Testis (tissue), 3 donors: ENCODE measurements around the gene PRKCA. TPM values are rescaled to one million over a fixed set of nuclear protein-coding genes. Genes with fewer than 3 reads are reported as not detected.

Experiments
- DNase-seq: peaks from one replicate; pipeline ENCODE4 v3.0.0-alpha.2; 2019
- H3K27ac ChIP-seq, 2 donors: fragments of 200-600 bp; sonication (generic); one replicate each; pipeline ENCODE4 v1.5.1; 2019
- H3K27me3 ChIP-seq: fragments of 200-600 bp; sonication (generic); one replicate; pipeline ENCODE4 v1.5.1; 2019
- H3K36me3 ChIP-seq: fragments of 200-600 bp; sonication (generic); one replicate; pipeline ENCODE4 v1.5.1; 2017; ENCODE audit warnings: low read depth; ENCODE audit errors: missing control alignments
- H3K4me1 ChIP-seq: fragments of 200-600 bp; sonication (generic); one replicate; pipeline ENCODE4 v1.5.1; 2019
- H3K4me3 ChIP-seq, 2 donors: fragments of 200-600 bp; sonication (generic); one replicate each; pipeline ENCODE4 v1.5.1; 2017 to 2019
- H3K9me3 ChIP-seq: fragments of 200-600 bp; sonication (generic); one replicate; pipeline ENCODE4 v1.5.1; 2017
- POLR2A ChIP-seq: fragments of 450-650 bp; IDR thresholded peaks from one replicate; pipeline ENCODE4 v1.6.1; 2017; ENCODE audit warnings: antibody characterized with exemption, mild to moderate bottlenecking, moderate library complexity
- WGBS, 2 donors: methylation state at CpG; one replicate each; pipeline ENCODE4 v1.1.5; 2018; 5-methylcytosine and 5-hydroxymethylcytosine counted together
- intact Hi-C: fragments of 100-400 bp; cut with DNase I; formaldehyde crosslinking; loops from one replicate; pipeline ENCODE4 v1.15.1; 2023; ENCODE audit warnings: low total_unique reads
- polyA plus RNA-seq: library from polyadenylated mRNA; stranded (reverse); fragments of 350-450 nt; fragmentation: Illumina TruSeq; extraction: RNeasy Lipid Tissue Mini Kit (QIAGEN cat#74804); gene quantifications from one replicate; pipeline ENCODE4 v1.2.3, GENCODE V29; 2014; ENCODE audit warnings: low read depth, low replicate concordance; ENCODE audit not compliant: insufficient read depth
- total RNA-seq, 2 donors: library from RNA; depleted of rRNA; stranded (reverse); fragments of >200 nt; gene quantifications; one replicate each; pipeline ENCODE4 v1.2.3, GENCODE V29; 2016
- TF ChIP-seq, protein P1 (sequence below), 3 experiments: fragments of 450-650 bp in 2 of 3; fragments of 200-600 bp in 1 of 3; sonication (generic) in 1 of 3; IDR thresholded peaks; one replicate each; pipeline ENCODE4 v1.5.1; 2016 to 2019; ENCODE audit warnings: antibody characterized with exemption in 3 of 3, mild to moderate bottlenecking in 2 of 3, moderate library complexity in 1 of 3

Gene PRKCA
- total and polyA plus RNA-seq, 3 donors from 2014 or later, result 6.8 to 22.9 (median 15.4) TPM

DNA sequence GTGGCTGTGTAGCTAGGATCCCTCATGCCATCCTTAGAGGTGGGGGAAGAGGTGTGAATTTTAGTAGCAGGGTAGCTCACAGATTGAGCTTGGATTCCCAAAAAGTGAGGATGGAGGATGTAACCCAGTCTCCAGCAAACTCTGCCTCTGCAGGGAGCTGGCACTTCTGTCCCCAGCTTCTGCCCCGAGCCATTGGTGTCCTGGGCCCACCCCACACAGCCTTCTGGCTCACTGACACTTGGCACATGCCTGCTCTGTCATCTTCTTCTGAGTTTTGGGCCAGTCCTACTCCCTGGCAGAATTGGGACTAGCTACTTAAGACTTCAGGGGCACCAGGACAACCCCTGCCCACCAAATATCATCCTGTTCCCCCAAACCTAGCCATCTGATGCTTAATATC is 534.8 kb downstream of the PRKCA start:
- H3K27me3 ChIP-seq, result no peaks in the 10 kb centered on the region
- TF ChIP-seq POLR2A, result no peak
- TF ChIP-seq, protein P1, sequence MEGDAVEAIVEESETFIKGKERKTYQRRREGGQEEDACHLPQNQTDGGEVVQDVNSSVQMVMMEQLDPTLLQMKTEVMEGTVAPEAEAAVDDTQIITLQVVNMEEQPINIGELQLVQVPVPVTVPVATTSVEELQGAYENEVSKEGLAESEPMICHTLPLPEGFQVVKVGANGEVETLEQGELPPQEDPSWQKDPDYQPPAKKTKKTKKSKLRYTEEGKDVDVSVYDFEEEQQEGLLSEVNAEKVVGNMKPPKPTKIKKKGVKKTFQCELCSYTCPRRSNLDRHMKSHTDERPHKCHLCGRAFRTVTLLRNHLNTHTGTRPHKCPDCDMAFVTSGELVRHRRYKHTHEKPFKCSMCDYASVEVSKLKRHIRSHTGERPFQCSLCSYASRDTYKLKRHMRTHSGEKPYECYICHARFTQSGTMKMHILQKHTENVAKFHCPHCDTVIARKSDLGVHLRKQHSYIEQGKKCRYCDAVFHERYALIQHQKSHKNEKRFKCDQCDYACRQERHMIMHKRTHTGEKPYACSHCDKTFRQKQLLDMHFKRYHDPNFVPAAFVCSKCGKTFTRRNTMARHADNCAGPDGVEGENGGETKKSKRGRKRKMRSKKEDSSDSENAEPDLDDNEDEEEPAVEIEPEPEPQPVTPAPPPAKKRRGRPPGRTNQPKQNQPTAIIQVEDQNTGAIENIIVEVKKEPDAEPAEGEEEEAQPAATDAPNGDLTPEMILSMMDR (IDR thresholded peaks at IDR 0.05), result no peak
- 88 to 94% methylated on average over 1 of the region's 1 CpG for WGBS, 2 donors
- H3K9me3 ChIP-seq, result no peaks in the 10 kb centered on the region
- H3K4me3 ChIP-seq, result no peak overlapping the region
- intact Hi-C loops, result no loop called here
- DNase-seq, result no peak
- H3K4me1 ChIP-seq, result no peaks in the 10 kb centered on the region
- no peak overlapping the region for H3K27ac ChIP-seq
- no peaks in the 10 kb centered on the region for H3K36me3 ChIP-seq

DNA sequence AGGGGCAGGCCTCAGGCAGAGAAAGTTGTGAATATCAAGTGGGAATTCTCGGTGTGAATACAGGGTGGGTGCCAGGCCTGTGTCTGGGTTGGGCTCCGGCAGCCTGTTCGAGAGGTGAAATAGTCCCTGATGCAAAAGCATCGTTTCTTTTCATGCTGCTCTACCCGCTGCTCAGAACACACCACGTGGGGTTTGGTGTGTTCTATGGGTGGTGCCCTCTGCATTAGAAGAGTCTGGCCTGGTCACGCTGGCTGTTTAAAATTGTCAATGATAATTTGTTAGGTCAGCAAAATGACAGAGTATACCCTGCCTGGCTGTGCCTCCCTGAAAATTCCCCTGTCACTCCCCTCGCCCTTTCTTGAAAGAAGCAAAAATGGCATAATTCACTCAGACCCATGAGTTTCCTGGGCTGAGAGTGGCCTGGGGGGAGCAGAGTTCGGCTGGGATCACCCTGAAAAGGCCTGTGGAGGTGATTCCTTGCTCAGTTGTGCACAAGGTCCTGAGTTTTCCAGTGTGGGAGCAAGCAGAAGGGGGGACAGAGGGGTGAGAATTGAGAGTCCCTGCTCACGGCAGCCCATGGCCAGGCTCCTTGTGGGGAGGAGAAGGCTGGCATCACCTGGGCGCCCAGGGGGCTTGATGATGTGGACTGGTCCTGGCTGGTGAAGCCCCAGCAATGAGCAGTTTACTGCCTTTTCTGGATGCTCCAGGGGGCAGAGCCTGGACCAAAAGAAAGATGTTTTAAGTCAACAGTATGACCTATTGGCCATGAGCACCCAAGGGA is 535.7 kb downstream of the PRKCA start:
- H3K4me3 ChIP-seq, result no peak overlapping the region
- no peaks in the 10 kb centered on the region for H3K4me1 ChIP-seq
- no peaks in the 10 kb centered on the region for H3K9me3 ChIP-seq
- intact Hi-C loops, result no loop called here
- 82 to 84% methylated on average over 11 of the region's 11 CpGs for WGBS, 2 donors
- no peak for TF ChIP-seq POLR2A
- TF ChIP-seq, protein P1 (IDR thresholded peaks at IDR 0.05), result no peak
- no peaks in the 10 kb centered on the region for H3K27me3 ChIP-seq
- no peaks in the 10 kb centered on the region for H3K36me3 ChIP-seq
- no peak overlapping the region for H3K27ac ChIP-seq
- DNase-seq, result no peak

DNA sequence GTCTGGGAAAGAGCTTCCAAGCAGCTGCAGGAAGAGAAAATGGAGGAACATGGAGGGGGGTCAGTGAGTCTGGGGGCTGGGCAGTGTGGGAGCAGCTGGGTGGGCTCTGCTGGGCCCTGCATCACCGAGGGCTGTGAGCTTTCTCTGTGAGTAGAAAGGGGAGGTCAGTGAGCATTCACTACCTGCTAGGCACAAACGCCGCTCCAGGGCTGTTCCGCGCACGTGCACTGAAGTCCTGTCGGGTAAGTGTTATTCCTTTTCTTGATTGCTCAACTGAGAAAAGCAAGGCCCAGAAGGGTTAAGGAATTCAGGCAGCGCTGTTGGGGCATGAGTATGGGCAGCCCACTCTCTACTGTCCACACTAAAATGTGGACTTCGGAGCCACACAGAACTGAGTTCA is 537.2 kb downstream of the PRKCA start:
- no peaks in the 10 kb centered on the region for H3K27me3 ChIP-seq
- H3K27ac ChIP-seq, result no peak overlapping the region
- H3K36me3 ChIP-seq, result no peaks in the 10 kb centered on the region
- no peak for DNase-seq
- H3K9me3 ChIP-seq, result no peaks in the 10 kb centered on the region
- H3K4me3 ChIP-seq, result no peak overlapping the region
- TF ChIP-seq, protein P1 (IDR thresholded peaks at IDR 0.05), result no peak
- TF ChIP-seq POLR2A, result no peak
- 82 to 88% methylated on average over 9 of the region's 9 CpGs for WGBS, 2 donors
- intact Hi-C loops, result no loop called here
- no peaks in the 10 kb centered on the region for H3K4me1 ChIP-seq

DNA sequence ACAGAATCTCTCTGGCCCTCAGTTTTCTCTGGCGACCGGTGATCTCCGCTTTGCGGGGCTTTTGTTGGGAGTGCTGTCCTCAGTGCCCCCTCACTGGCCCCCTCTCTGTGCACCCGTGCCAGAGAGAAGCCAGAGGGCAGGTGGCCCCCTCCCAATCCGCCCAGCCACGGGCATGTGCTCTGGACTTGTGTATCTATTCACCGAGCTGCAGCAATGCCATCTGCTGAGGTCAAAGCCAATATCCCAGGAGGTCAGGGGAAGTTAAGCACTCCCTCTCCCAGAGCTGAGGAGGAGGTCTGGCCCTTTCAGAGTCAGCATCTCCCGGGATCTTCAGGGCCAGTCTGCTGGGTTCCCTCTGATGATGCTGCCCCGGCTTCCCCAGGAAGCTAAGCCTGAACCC is 537.6 kb downstream of the PRKCA start:
- WGBS, 2 donors, result 73 to 77% methylated on average over 3 to 10 of the region's 10 CpGs
- no peak for TF ChIP-seq POLR2A
- TF ChIP-seq, protein P1 (IDR thresholded peaks at IDR 0.05), result no peak
- Histone ChIP-seq H3K9me3 (no peaks in the 10 kb centered on the region), H3K36me3 (no peaks in the 10 kb centered on the region), H3K4me3 (no peak overlapping the region), H3K27ac (no peak overlapping the region), H3K27me3 (no peaks in the 10 kb centered on the region), H3K4me1 (no peaks in the 10 kb centered on the region)
- intact Hi-C loops, result no loop called here
- DNase-seq, result no peak

DNA sequence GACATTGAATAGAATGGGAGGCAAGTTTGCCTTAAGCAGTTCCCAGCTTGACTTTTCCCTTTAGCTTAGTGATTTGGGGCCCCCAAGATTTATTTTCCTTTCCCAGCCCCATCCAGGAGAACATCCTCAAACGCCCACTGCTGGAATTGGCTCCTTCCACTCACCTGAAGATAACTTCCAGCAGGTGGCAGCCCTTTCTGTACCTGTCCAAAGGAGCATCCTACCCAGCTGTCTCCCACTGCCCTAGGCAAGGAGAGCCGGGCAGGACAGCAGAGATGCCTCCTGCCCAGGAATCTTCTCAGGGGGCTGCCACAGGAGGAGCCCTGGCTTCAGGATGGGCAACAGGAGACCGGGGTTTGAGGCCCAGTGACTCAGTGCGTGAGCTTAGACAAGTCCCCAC is 538.9 kb downstream of the PRKCA start:
- no peaks in the 10 kb centered on the region for H3K36me3 ChIP-seq
- no peaks in the 10 kb centered on the region for H3K4me1 ChIP-seq
- H3K4me3 ChIP-seq, result no peak overlapping the region
- no peak overlapping the region for H3K27ac ChIP-seq
- intact Hi-C loops, result no loop called here
- H3K27me3 ChIP-seq, result no peaks in the 10 kb centered on the region
- TF ChIP-seq, protein P1 (IDR thresholded peaks at IDR 0.05), result no peak
- TF ChIP-seq POLR2A, result no peak
- H3K9me3 ChIP-seq, result no peaks in the 10 kb centered on the region
- 57 to 78% methylated on average over 4 of the region's 4 CpGs for WGBS, 2 donors
- no peak for DNase-seq
